ENCODE results near the gene CEACAM20. TPM values are rescaled to one million over a fixed set of nuclear protein-coding genes. Genes with fewer than 3 reads are reported as not detected.

CEACAM20 gene
- total RNA-seq, 1 experiment from 2014 or later: not detected

GRCh38 chr19:44570603-44570983 is 41.1 kb upstream of the CEACAM20 start:
- DNase-seq (ENCODE audit: low read depth, low spot score) (no peak), ATAC-seq (peak; percentile 16; the same call in 1 of the 2 replicates)
- Histone ChIP-seq H3K9ac (ENCODE audit: low read length) (no peak overlapping the region), H4K20me1 (ENCODE audit: insufficient read depth) (no peaks in the 10 kb centered on the region), H3K4me1 (ENCODE audit: control insufficient read depth in 1 of 2, insufficient read depth in 2 of 2, low read length in 2 of 2) (no peaks in the 10 kb centered on the region; a peak in 1 of 4 replicates), H3K4me3 (replicated peaks in 1 of 2; ENCODE audit: low read depth in 1 of 2, low read length in 2 of 2) (no peak overlapping the region), H3K36me3 (ENCODE audit: control insufficient read depth in 1 of 2, insufficient read depth in 2 of 2, low read length in 2 of 2) (no peaks in the 10 kb centered on the region), H3K9me3 (ENCODE audit: control insufficient read depth in 1 of 2, insufficient read depth in 1 of 2, low read depth in 1 of 2, low read length in 2 of 2) (no peaks in the 10 kb centered on the region), H3K27ac (ENCODE audit: low read depth, low read length) (no peak overlapping the region), H3K4me2 (ENCODE audit: low read length) (no peak overlapping the region), H3K9me2 (ENCODE audit: insufficient read depth) (no peaks in the 10 kb centered on the region), H3K79me2 (ENCODE audit: insufficient read depth, low read length) (no peaks in the 10 kb centered on the region), H2AFZ (ENCODE audit: low read depth, low read length, poor library complexity, severe bottlenecking) (no peak overlapping the region), H3K27me3 (ENCODE audit: insufficient read depth, low read length) (no peaks in the 10 kb centered on the region)
- CTCF ChIA-PET: interaction anchor here (0.6 to 2.4 kb wide), 31 partner anchors 8 to 320 kb away, joined by 3 to 23 read pairs (median 4); partner anchors contain the start of genes BCAM, NECTIN2, PVR and TOMM40
- TF ChIP-seq ZNF274 (IDR thresholded peaks at IDR 0.05; ENCODE audit: low read depth, low read length) (no peak), EGR1 (IDR thresholded peaks at IDR 0.05; ENCODE audit: low read depth) (no peak), SP1 (IDR thresholded peaks at IDR 0.05; ENCODE audit: low read depth) (no peak), ATF3 (IDR thresholded peaks at IDR 0.05) (no peak), POLR2AphosphoS5 (IDR thresholded peaks at IDR 0.05; ENCODE audit: low read depth, low read length) (no peak), EZH2phosphoT487 (IDR thresholded peaks at IDR 0.05; ENCODE audit: borderline replicate concordance) (no peak), CEBPB (IDR thresholded peaks at IDR 0.05; ENCODE audit: low read depth) (no peak), POLR2A (IDR thresholded peaks at IDR 0.05; ENCODE audit: borderline replicate concordance, extremely low read depth, insufficient read depth, insufficient read length) (no peak), REST (IDR thresholded peaks at IDR 0.05; ENCODE audit: low read depth) (no peak), JUND (IDR thresholded peaks at IDR 0.05) (no peak), SIN3A (IDR thresholded peaks at IDR 0.05; ENCODE audit: low read depth) (no peak), ZFX (IDR thresholded peaks at IDR 0.05) (no peak), SRF (IDR thresholded peaks at IDR 0.05; ENCODE audit: low read depth) (no peak), EZH2 (IDR thresholded peaks at IDR 0.05) (no peak), ELF1 (IDR thresholded peaks at IDR 0.05; ENCODE audit: borderline replicate concordance, low read depth) (no peak), CBX3 (IDR thresholded peaks at IDR 0.05; ENCODE audit: low read depth) (no peak), TCF7L2 (IDR thresholded peaks at IDR 0.05; ENCODE audit: borderline replicate concordance, extremely low read depth, insufficient read depth, insufficient read length) (no peak), CTCF (IDR thresholded peaks at IDR 0.05 in 2 of 3, conservative IDR thresholded peaks at IDR 0.05 in 1 of 3; ENCODE audit: borderline replicate concordance in 1 of 3, insufficient read depth in 1 of 3, low read depth in 2 of 3, low read length in 2 of 3) (no peak), ZBTB33 (IDR thresholded peaks at IDR 0.05; ENCODE audit: extremely low read depth, insufficient replicate concordance, low read length) (no peak)
- RAD21 ChIA-PET (ENCODE audit: low non-redundant PET in 1 of 2, low total read pairs in 2 of 2, uncharacterized antibody in 2 of 2, unreplicated experiment in 2 of 2): interaction anchor here (0.7 to 1.6 kb wide), 9 partner anchors 86 to 560 kb away, joined by 3 to 9 read pairs (median 6); partner anchors contain the start of gene NECTIN2 (in 1 of the 2)
- intact Hi-C loops (cut with micrococcal nuclease): loop anchor here (5.0 kb wide), 1 partner anchor 272 kb away; no protein-coding TSS in a partner anchor
- no TSS peak for BruUV-seq (replicated peaks)
- POLR2A ChIA-PET: interaction anchor here (1.1 kb wide), 1 partner anchor 73 kb away, joined by 3 read pairs; the partner anchor contains the start of gene PVR
